ACHN (cell line): ENCODE data around the gene SLC7A9.
"Not testable (repeated sequence)": the region's sequence is repeated elsewhere in the genome, so short reads cannot be mapped to it uniquely, and the experiment has no call there.

Source experiments
- DNase-seq: peaks from one replicate; pipeline ENCODE4 v3.0.0-alpha.2; 2015
- in situ Hi-C: cut with HindIII; loops from 2 replicates; pipeline ENCODE4 v1.10.0; 2017; ENCODE audit warnings: low sequenced_read_pairs, low pct_ligation_motif_present, low pct_unique_long_range_greater_than_20kb

The SLC7A9 gene

DNA sequence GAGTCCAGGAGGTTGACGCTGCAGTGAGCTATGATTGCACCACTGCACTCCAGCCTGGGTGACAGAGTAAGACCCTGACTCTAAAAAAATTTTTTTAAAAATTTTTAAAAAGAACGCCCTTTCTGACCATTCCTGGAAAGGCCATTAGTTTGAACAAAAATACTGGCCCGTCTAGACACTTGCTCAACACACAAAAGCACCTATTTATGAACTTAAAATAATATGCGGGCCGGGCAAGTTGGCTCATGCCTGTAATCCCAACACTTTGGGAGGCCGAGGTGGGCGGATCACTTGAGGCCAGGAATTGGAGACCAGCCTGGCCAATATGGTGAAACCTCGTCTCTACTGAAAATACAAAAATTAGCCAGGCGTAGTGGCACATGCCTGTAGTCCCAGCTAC lies 2.1 kb downstream of the SLC7A9 start:
- DNase-seq, in situ Hi-C loops: not testable (repeated sequence)

- in situ Hi-C loops, result no loop called here
These were observed 2.9 kb downstream of the SLC7A9 start for GRCh38 chr19:32866564-32867265.

DNA sequence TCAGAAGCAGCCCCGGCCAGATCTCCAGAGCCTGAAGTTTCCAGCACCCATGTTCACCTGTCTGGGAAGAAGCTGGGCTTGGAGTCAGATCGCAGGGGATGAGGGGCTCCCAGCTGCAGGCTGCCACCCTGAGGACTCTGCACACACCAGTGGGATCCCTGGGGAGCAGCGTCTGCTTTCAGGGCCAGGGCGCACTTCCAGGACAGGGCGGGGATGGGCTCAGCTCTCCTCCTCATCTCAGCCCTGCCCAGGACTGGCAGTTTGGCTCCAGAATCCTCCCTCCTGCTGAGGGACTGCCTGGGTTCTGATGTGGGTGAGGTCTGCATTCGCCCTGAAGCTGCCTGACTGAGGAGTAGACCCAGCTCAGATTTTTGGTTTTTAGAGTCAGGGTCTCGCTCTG lies 3.5 kb downstream of the SLC7A9 start:
- in situ Hi-C loops, result no loop called here
- DNase-seq, result no peak

More at GRCh38 chr19:32866564-32867265, 2.9 kb downstream of the SLC7A9 start:
- no peak for DNase-seq

GRCh38 chr19:32865326-32865725 lies 4.2 kb downstream of the SLC7A9 start:
- in situ Hi-C loops, result no loop called here
- DNase-seq, result no peak

- in situ Hi-C loops, result no loop called here
- no peak for DNase-seq
These were observed 5.1 kb downstream of the SLC7A9 start for GRCh38 chr19:32864318-32865007.

GRCh38 chr19:32863841-32864240 lies 5.7 kb downstream of the SLC7A9 start:
- in situ Hi-C loops, result no loop called here
- no peak for DNase-seq

- in situ Hi-C loops, result no loop called here
- DNase-seq, result no peak
These were observed 6.3 kb downstream of the SLC7A9 start for GRCh38 chr19:32863301-32863700.

DNA sequence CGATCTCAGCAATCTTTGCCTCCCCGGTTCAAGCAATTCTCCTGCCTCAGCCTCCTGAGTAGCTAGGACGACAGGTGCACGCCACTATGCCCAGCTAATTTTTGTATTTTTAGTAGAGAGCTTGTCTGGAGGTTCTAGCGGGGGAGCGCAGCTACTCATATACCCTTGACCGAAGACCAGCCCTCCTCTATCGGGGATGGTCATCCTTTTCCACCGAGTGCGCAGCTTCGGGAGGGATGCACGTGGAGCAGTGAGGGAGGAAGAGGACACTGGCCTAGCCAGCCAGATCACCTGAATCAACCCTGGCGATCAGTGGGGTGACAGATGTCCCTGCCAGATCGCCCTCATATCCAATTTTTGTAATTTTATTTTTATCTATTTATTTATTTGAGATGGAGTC lies 6.8 kb downstream of the SLC7A9 start:
- in situ Hi-C loops, result no loop called here
- no peak for DNase-seq

DNA sequence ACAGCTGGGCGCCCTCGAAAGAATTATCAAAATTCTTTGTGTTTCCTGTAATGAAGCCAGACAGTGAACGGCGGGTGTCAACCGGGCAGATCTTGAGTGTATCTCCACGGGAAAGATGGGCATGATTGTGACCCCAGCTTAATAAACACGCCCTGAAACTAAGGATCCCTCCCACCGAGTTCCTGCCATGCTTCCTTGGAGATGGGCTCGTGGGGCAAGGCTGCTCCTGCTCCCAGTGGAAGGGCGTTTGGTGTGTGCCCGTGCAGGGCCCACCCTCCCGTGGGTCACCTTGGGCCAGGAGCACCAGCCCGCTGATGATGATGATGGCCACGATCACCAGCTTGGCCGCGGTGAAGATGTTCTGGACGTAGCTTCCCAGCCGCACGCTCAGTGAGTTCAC lies 7.4 kb downstream of the SLC7A9 start:
- in situ Hi-C loops, result no loop called here
- no peak for DNase-seq

DNA sequence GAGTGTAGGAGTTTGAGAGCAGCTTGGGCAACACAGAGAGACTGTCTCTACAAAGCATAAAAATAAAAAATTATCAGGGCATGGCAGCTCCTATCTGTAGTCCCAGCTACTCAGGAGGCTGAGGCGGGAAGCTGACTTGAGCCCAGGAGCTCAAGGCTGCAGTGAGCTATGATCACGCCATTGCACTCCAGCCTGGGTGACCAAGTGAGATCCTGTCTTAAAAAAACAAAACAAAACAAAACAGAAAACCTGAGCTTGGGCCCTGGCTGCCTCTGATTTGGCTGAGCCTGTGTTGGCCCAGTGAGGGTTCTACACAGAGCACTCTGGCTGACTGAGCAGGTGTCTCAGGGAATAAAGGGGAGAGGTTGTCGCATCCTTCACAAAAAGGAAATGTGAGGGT lies 8.0 kb downstream of the SLC7A9 start:
- in situ Hi-C loops, result no loop called here
- DNase-seq, result no peak

GRCh38 chr19:32859591-32859990 lies 10.0 kb downstream of the SLC7A9 start:
- in situ Hi-C loops, result no loop called here
- no peak for DNase-seq

DNA sequence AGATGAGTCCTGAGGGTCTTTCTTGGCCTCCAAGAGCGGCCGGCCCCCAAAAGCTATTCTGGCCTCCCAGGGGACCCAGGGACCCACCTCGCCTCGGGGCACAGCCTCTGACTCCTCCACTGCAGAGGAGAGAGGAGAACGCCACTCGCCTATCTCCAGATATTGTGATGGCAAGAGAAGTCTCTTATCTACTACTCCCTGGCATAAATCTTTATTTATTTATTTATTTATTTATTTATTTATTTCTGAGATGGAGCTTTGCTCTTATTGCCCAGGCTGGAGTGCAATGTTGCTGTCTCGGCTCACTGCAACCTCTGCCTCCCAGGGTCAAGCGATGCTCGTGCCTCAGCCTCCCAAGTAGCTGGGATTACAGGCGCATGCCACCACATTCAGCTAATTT lies 11.0 kb downstream of the SLC7A9 start:
- DNase-seq, result no peak
- in situ Hi-C loops, result no loop called here

DNA sequence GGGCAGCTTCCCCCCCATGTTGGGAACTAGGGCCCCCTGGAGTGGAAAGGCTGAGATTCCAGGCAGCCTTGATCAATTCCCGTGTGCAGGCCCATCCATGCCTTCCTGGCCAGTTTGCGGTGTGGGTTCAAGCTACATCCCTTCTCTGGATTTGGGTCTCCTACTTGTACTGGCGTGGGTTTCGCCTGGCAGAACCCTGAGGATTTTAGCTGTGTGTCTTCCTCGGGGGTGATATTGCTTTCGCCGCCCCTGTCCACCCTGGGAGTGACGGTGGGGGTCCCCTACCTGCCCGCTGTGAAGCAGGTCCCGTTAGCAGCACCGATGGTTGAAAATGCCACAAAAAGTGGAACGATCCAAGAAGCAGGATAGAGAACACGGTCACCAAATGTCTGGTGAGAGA lies 11.4 kb downstream of the SLC7A9 start:
- no peak for DNase-seq

GRCh38 chr19:32857584-32857983 lies 12.0 kb downstream of the SLC7A9 start:
- no peak for DNase-seq
- in situ Hi-C loops, result no loop called here

More for the DNA sequence above, 11.4 kb downstream of the SLC7A9 start:
- in situ Hi-C loops, result no loop called here

GRCh38 chr19:32856818-32857217 lies 12.7 kb downstream of the SLC7A9 start:
- DNase-seq, in situ Hi-C loops: not testable (repeated sequence)

GRCh38 chr19:32852216-32852615 lies 17.4 kb downstream of the SLC7A9 start:
- DNase-seq, result no peak
- in situ Hi-C loops, result no loop called here

- in situ Hi-C loops, DNase-seq: not testable (repeated sequence)
These were observed 21.5 kb downstream of the SLC7A9 start for GRCh38 chr19:32848035-32848434.

DNA sequence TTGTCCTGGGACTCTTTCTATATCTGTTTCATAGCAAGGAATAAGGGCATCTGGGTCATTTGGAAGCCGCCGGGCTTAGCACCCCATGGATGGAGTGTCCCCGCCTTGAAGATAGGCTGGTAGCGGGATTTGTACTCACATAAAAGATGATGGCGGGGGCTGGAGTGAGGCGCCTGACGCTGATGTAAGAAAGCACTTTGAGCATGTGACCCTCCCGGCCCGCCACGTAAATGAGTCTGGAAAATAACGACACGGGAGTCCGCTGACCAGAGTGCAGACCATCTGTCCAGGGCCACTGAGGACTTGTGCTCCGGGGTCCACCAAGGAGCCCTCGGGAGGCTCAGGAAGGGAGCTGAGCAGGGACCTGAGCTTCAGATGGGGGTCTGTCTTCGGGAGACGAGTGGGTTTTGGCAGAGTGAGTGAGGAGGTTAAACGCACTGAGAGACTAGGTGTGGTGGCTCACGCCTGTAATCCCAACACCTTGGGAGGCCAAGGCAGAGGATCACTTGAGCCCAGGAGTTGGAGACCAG lies 25.8 kb downstream of the SLC7A9 start:
- in situ Hi-C loops, result no loop called here
- no peak for DNase-seq

- no peak for DNase-seq
- in situ Hi-C loops, result no loop called here
These were observed 27.5 kb downstream of the SLC7A9 start for GRCh38 chr19:32842061-32842460.

DNA sequence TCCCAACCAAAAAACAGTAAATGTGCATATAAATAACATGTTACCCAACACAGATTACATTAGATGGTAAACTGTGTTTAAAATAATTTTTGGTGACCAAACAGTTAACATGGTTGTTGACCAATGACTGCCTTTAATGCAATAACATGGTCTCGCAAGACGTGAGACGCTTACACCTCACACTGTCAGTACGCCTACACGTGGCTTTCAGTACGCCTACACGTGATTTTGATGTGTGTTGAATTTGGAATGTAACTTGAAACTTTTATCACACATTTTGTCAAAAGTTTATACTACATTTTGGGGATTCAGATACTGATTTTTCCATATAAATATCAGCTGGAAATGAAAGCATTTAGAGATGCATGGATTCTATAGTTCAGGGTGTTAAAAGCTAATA lies 32.0 kb downstream of the SLC7A9 start:
- DNase-seq, result no peak

More for the DNA sequence above, 32.0 kb downstream of the SLC7A9 start:
- in situ Hi-C loops, result no loop called here
